Measurements from ENCODE around the gene AMOTL2.

Gene AMOTL2

GRCh38 chr3:134372396-134373270 lies 1.6 kb downstream of the AMOTL2 start:
- no peak for TF ChIP-seq CTCF (IDR thresholded peaks at IDR 0.05; ENCODE audit: low read depth, low read length, missing control alignments)
- peak overlapping the region; percentile 95 for H3K4me3 ChIP-seq (replicated peaks; ENCODE audit: low read depth, low read length)
- no peak for DNase-seq (ENCODE audit: extremely low read depth, low read depth)

DNA sequence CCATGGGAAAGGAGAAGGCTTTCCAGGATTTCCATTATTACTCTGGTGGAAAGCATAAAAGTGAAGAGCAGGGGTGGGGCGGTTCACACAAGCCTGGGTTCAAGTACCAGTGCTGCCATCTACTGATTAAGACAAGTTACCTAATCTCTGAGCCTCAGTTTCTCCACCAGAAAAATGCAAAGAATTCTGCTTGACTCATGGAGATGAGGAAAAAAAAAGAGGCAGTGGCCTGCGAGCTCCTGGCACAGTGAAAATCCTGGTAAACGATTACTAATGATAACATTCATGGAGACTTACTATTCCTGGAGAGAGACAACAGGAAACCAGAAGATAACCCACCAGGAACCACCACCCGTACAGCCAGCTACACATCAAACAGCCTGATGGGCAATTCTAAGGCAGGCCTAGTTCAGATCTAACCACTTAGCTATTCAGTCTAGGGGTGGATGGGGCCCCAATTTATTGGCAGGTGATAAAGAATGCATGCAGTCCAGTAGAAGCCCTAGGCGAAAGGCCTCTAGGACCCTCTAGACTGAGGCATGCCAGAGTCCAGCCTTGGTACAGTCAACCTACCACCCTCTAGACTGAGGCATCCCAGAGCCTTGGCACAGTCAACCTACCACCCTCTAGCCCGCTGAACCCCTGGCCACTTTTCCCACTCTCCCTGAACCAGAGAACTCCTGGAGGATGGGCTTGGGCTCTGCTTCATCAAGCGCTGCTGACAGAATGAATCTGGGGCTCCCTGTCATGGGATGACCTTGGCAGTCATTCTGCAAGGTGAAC lies 2.5 kb downstream of the AMOTL2 start:
- DNase-seq (ENCODE audit: extremely low read depth, low read depth): no peak
- TF ChIP-seq CTCF (IDR thresholded peaks at IDR 0.05; ENCODE audit: low read depth, low read length, missing control alignments): no peak
- peak overlapping the region; percentile 95 for H3K4me3 ChIP-seq (replicated peaks; ENCODE audit: low read depth, low read length)

- no peak for TF ChIP-seq CTCF (IDR thresholded peaks at IDR 0.05; ENCODE audit: low read depth, low read length, missing control alignments)
- peak overlapping the region; percentile 95 for H3K4me3 ChIP-seq (replicated peaks; ENCODE audit: low read depth, low read length)
- DNase-seq (ENCODE audit: extremely low read depth, low read depth): no peak
These were observed 3.4 kb downstream of the AMOTL2 start for GRCh38 chr3:134370611-134371531.

GRCh38 chr3:134369861-134370596 lies 4.2 kb downstream of the AMOTL2 start:
- DNase-seq (ENCODE audit: extremely low read depth, low read depth): no peak
- no peak for TF ChIP-seq CTCF (IDR thresholded peaks at IDR 0.05; ENCODE audit: low read depth, low read length, missing control alignments)
- peak overlapping the region; percentile 11; the same call in 1 of the 2 replicates for H3K4me3 ChIP-seq (replicated peaks; ENCODE audit: low read depth, low read length)

DNA sequence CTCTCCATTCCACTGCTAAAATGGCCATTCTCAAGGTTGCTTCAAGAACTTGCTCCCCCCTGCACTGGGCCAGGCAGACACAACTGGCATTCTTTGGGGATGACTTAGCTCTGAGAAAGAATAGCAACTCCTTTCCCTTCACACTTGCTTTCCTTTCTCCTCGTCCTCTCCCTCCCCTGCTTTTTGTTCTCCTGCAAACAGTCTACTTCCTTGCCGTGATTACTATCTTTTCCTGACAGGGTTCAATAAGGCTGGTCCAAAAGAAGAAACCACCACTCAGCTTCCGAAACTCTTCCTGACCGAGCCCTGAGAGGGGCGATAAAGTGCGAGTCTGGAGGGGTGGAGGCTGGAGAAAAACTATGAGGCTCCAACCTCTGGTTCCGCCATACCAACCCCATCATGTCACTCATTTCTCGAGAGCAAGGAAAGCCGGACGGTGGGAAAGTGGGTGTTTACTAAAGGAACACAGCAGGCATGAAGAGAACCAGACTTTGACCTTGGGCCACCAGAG lies 5.0 kb downstream of the AMOTL2 start:
- no peak for TF ChIP-seq CTCF (IDR thresholded peaks at IDR 0.05; ENCODE audit: low read depth, low read length, missing control alignments)
- H3K4me3 ChIP-seq (replicated peaks; ENCODE audit: low read depth, low read length): no peak overlapping the region
- DNase-seq (ENCODE audit: extremely low read depth, low read depth): no peak

All from HFF-Myc (cell line).